Panc1 (cell line): ENCODE measurements around the gene OTOA.

Experiments
- TF ChIP-seq, protein P1 (sequence below), 2 experiments: IDR thresholded peaks; 2 replicates each; pipeline ENCODE4 v1.6.1; 2011 to 2012; ENCODE audit warnings: low read depth in 2 of 2, control low read depth in 1 of 2, low read length in 1 of 2, mild to moderate bottlenecking in 1 of 2, moderate library complexity in 1 of 2; ENCODE audit not compliant: insufficient read depth in 1 of 2
- TF ChIP-seq, protein P2 (sequence below): fragments of 450-650 bp; IDR thresholded peaks from 2 replicates; pipeline ENCODE4 v1.5.1; 2017; ENCODE audit warnings: mild to moderate bottlenecking

DNA sequence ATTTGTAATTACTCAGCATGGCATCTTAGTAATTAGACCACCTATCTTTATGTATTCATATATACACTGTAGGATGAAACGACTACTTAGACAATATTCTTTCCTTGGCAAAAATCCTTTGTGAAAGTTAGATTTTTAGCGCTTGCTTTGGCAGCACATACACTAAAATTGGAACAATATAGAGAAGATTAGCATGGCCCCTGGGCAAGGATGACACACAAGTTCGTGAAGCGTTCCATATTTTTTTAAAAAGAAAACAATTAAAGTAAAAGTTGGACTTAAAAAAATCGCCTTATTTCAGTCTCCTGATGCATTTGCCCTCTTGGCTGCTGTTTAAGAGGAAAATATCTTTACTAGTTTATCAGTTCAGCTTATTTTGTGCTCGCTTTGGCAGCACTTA lies 21.9 kb upstream of the OTOA start:
- TF ChIP-seq, protein P1, sequence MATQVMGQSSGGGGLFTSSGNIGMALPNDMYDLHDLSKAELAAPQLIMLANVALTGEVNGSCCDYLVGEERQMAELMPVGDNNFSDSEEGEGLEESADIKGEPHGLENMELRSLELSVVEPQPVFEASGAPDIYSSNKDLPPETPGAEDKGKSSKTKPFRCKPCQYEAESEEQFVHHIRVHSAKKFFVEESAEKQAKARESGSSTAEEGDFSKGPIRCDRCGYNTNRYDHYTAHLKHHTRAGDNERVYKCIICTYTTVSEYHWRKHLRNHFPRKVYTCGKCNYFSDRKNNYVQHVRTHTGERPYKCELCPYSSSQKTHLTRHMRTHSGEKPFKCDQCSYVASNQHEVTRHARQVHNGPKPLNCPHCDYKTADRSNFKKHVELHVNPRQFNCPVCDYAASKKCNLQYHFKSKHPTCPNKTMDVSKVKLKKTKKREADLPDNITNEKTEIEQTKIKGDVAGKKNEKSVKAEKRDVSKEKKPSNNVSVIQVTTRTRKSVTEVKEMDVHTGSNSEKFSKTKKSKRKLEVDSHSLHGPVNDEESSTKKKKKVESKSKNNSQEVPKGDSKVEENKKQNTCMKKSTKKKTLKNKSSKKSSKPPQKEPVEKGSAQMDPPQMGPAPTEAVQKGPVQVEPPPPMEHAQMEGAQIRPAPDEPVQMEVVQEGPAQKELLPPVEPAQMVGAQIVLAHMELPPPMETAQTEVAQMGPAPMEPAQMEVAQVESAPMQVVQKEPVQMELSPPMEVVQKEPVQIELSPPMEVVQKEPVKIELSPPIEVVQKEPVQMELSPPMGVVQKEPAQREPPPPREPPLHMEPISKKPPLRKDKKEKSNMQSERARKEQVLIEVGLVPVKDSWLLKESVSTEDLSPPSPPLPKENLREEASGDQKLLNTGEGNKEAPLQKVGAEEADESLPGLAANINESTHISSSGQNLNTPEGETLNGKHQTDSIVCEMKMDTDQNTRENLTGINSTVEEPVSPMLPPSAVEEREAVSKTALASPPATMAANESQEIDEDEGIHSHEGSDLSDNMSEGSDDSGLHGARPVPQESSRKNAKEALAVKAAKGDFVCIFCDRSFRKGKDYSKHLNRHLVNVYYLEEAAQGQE (IDR thresholded peaks at IDR 0.05; ENCODE audit: insufficient read depth in 1 of 2, low read depth in 2 of 2, low read length in 1 of 2), result no peak
- TF ChIP-seq, protein P2, sequence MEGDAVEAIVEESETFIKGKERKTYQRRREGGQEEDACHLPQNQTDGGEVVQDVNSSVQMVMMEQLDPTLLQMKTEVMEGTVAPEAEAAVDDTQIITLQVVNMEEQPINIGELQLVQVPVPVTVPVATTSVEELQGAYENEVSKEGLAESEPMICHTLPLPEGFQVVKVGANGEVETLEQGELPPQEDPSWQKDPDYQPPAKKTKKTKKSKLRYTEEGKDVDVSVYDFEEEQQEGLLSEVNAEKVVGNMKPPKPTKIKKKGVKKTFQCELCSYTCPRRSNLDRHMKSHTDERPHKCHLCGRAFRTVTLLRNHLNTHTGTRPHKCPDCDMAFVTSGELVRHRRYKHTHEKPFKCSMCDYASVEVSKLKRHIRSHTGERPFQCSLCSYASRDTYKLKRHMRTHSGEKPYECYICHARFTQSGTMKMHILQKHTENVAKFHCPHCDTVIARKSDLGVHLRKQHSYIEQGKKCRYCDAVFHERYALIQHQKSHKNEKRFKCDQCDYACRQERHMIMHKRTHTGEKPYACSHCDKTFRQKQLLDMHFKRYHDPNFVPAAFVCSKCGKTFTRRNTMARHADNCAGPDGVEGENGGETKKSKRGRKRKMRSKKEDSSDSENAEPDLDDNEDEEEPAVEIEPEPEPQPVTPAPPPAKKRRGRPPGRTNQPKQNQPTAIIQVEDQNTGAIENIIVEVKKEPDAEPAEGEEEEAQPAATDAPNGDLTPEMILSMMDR, result no peak
